ENCODE measurements around the gene MIGA2. TPM values are rescaled to one million over a fixed set of nuclear protein-coding genes. Genes with fewer than 3 reads are reported as not detected.

MIGA2 gene
- total and polyA plus RNA-seq, 2 of the 8 experiments (the other 6 are each of a cell fraction or from before 2014, with no cell fraction given): 24.6 to 39.0 TPM

DNA sequence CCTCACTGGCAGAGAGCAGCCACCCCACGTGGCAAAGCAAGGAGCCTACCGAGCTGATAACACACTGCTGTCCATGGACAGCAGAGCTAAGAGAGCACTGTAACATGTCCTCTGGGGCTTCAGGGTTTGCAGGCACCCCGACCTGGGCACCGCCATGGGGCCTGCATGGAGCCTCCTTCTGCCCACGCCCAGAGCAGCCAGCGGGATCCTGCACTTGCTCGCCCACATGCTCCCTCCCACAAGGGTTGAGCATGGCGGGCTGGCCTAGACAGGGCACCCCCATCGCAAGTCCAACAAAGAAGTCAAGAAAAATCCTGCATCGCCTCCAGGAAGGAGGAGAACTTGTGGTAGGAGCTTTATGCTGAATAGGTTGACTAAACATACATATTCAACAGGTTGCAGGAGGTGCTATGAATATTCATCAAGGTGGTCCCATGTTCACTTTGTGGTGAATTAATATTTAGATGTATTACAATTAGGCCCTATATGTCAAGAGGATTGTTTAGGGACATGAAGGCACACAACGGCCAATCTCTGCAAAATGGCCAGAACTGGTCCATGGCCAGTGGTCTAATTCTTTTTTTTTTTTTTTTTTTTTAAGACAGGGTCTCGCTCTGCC, 3.8 kb upstream of the MIGA2 start (continued):
- TF ChIP-seq SP1 (IDR thresholded peaks at IDR 0.05; ENCODE audit: low read depth, low read length) (no peak), MAX (IDR thresholded peaks at IDR 0.05) (no peak), ZNF274 (IDR thresholded peaks at IDR 0.05; ENCODE audit: borderline replicate concordance, extremely low read depth, low read length) (no peak), CHD2 (IDR thresholded peaks at IDR 0.05; ENCODE audit: low read length) (no peak), TEAD4 (IDR thresholded peaks at IDR 0.05; ENCODE audit: low read depth, low read length) (no peak), HDAC6 (IDR thresholded peaks at IDR 0.05; ENCODE audit: low read depth, low read length) (no peak), JUN (IDR thresholded peaks at IDR 0.05; ENCODE audit: low read depth, low read length) (no peak)
- TF ChIP-seq, protein P1, sequence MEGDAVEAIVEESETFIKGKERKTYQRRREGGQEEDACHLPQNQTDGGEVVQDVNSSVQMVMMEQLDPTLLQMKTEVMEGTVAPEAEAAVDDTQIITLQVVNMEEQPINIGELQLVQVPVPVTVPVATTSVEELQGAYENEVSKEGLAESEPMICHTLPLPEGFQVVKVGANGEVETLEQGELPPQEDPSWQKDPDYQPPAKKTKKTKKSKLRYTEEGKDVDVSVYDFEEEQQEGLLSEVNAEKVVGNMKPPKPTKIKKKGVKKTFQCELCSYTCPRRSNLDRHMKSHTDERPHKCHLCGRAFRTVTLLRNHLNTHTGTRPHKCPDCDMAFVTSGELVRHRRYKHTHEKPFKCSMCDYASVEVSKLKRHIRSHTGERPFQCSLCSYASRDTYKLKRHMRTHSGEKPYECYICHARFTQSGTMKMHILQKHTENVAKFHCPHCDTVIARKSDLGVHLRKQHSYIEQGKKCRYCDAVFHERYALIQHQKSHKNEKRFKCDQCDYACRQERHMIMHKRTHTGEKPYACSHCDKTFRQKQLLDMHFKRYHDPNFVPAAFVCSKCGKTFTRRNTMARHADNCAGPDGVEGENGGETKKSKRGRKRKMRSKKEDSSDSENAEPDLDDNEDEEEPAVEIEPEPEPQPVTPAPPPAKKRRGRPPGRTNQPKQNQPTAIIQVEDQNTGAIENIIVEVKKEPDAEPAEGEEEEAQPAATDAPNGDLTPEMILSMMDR (IDR thresholded peaks at IDR 0.05; ENCODE audit: control extremely low read depth in 1 of 3, insufficient read depth in 1 of 3, low read depth in 1 of 3, low read length in 3 of 3): no peak

Data from H1 (cell line).